ENCODE results near the gene DGKB. TPM values are rescaled to one million over a fixed set of nuclear protein-coding genes. Genes with fewer than 3 reads are reported as not detected.

Gene DGKB
- total and polyA plus RNA-seq, 2 of the 8 experiments (the other 6 are each of a cell fraction or from before 2014, with no cell fraction given): 1.9 to 2.6 TPM

- Histone ChIP-seq H2AFZ (ENCODE audit: low read length) (peak overlapping the region; percentile 42; the same call in 1 of the 2 replicates), H3K23ac (ENCODE audit: insufficient read length) (no peak overlapping the region), H3K27ac (ENCODE audit: low read depth, low read length) (no peak overlapping the region), H2BK120ac (replicated peaks; ENCODE audit: low read depth, low read length) (no peak overlapping the region), H3K9me3 (ENCODE audit: insufficient read depth in 2 of 2, low read depth in 1 of 2, low read length in 1 of 2) (no peaks in the 10 kb centered on the region), H3K4ac (replicated peaks; ENCODE audit: insufficient read length, low read depth, low read length) (no peak overlapping the region), H2BK20ac (ENCODE audit: low read length) (no peak overlapping the region), H3K36me3 (ENCODE audit: control insufficient read depth in 2 of 4, insufficient read depth in 4 of 4, low read length in 3 of 4) (no peaks in the 10 kb centered on the region), H3K14ac (ENCODE audit: insufficient read length) (no peak overlapping the region), H3K56ac (replicated peaks; ENCODE audit: insufficient read length, low read depth, low read length) (no peak overlapping the region), H2BK5ac (ENCODE audit: low read depth, low read length) (no peak overlapping the region), H3K9ac (replicated peaks in 1 of 4; ENCODE audit: extremely low read depth in 1 of 4, low read depth in 3 of 4, low read length in 3 of 4) (no peak overlapping the region), H4K91ac (replicated peaks; ENCODE audit: insufficient read length, low read length) (no peak overlapping the region), H4K20me1 (replicated peaks in 1 of 2; ENCODE audit: control insufficient read depth in 1 of 2, insufficient read depth in 2 of 2, low read length in 2 of 2) (no peaks in the 10 kb centered on the region), H3K27me3 (replicated peaks in 1 of 4; ENCODE audit: control insufficient read depth in 3 of 4, extremely low read depth in 1 of 4, insufficient read depth in 3 of 4, low read length in 3 of 4) (no peaks in the 10 kb centered on the region), H3K79me1 (ENCODE audit: low read depth, low read length) (no peaks in the 10 kb centered on the region), H3K18ac (ENCODE audit: extremely low read depth, low read length) (no peak overlapping the region), H4K5ac (ENCODE audit: insufficient read length, low read depth, low read length) (no peak overlapping the region), H2AK5ac (ENCODE audit: low read depth, low read length) (no peak overlapping the region), H3K4me3 (ENCODE audit: extremely low read depth in 1 of 4, insufficient read depth in 2 of 4, low read depth in 3 of 4, low read length in 4 of 4) (no peak overlapping the region), H3K4me1 (replicated peaks in 1 of 4; ENCODE audit: control insufficient read depth in 3 of 4, insufficient read depth in 4 of 4, low read length in 3 of 4) (peaks cover 0 to 7% (median 2%) of the 10 kb centered on the region in 4 experiments; a peak in 2 of 7 replicates), H3K23me2 (ENCODE audit: low read depth, low read length) (no peaks in the 10 kb centered on the region; the same call in 1 of the 2 replicates), H3K79me2 (ENCODE audit: control insufficient read depth in 1 of 2, insufficient read depth in 2 of 2, low read length in 2 of 2) (no peaks in the 10 kb centered on the region), H3K4me2 (ENCODE audit: insufficient read depth in 1 of 2, low read depth in 2 of 2, low read length in 2 of 2) (no peak overlapping the region), H4K8ac (ENCODE audit: extremely low read depth, insufficient read depth, low read length) (no peak overlapping the region), H2BK12ac (ENCODE audit: low read depth, low read length) (no peak overlapping the region), H2BK15ac (ENCODE audit: low read length) (no peak overlapping the region)
- TF ChIP-seq CTCF (IDR thresholded peaks at IDR 0.05; ENCODE audit: control extremely low read depth in 1 of 3, insufficient read depth in 1 of 3, low read depth in 1 of 3, low read length in 3 of 3): no peak
- TF ChIP-seq TAF1 (IDR thresholded peaks at IDR 0.05; ENCODE audit: low read depth, low read length): no peak
- no peak for TF ChIP-seq CHD2 (IDR thresholded peaks at IDR 0.05; ENCODE audit: low read length)
- TF ChIP-seq MAX (IDR thresholded peaks at IDR 0.05): no peak
- TF ChIP-seq NANOG (IDR thresholded peaks at IDR 0.05; ENCODE audit: insufficient read depth, low read depth, low read length, poor library complexity, severe bottlenecking): no peak
- TF ChIP-seq POU5F1 (IDR thresholded peaks at IDR 0.05; ENCODE audit: low read depth, low read length): no peak
- no peak for TF ChIP-seq JUN (IDR thresholded peaks at IDR 0.05; ENCODE audit: low read depth, low read length)
- TF ChIP-seq CBX8 (IDR thresholded peaks at IDR 0.05; ENCODE audit: borderline replicate concordance, low read depth, low read length): no peak
- WGBS, 2 experiments (ENCODE audit: extremely low coverage in 1 of 2, insufficient coverage in 1 of 2, insufficient read length in 1 of 2, insufficient replicate concordance in 2 of 2, low coverage in 1 of 2, low lambda C conversion rate in 2 of 2, missing lambda C conversion rate in 1 of 2): 84% methylated on average over 5 of the region's 5 CpGs; no CpG with 5 or more reads in 1 of the 2 experiments
- ChIA-PET POLR2A (ENCODE audit: partially characterized antibody) (interaction anchor here (1.1 kb wide), 1 partner anchor 9 kb away, joined by 4 read pairs; no protein-coding TSS in a partner anchor), CTCF (ENCODE audit: partially characterized antibody) (interaction anchor here (0.6 to 0.8 kb wide), 2 partner anchors 12 to 36 kb away, joined by 3 read pairs; no protein-coding TSS in a partner anchor)
- DNase-seq (ENCODE audit: low read depth in 1 of 2, low spot score in 2 of 2): no peak
- FAIRE-seq: no peak
Observed at GRCh38 chr7:14270099-14270498, 632.5 kb downstream of the DGKB start.

Data from H1 (cell line).